Adrenal gland (tissue), 12 donors: ENCODE measurements around the gene MED20. TPM values are rescaled to one million over a fixed set of nuclear protein-coding genes. Genes with fewer than 3 reads are reported as not detected.

Experiments
- DNase-seq, 7 donors: peaks; one replicate each; pipeline ENCODE4 v3.0.0-alpha.2; 2019 to 2020
- H3K27ac ChIP-seq, 5 donors: fragments of 200-600 bp; sonication (generic) in 4 of 5; 1 replicate in 3 of 5; 2 replicates in 2 of 5; pipeline versions ENCODE4 v1.5.1 to v1.8.0; 2016 to 2020; ENCODE audit warnings: mild to moderate bottlenecking in 1 of 5
- H3K27me3 ChIP-seq: fragments of 200-600 bp; 2 replicates; pipeline ENCODE4 v1.8.0; 2021
- H3K36me3 ChIP-seq, 2 donors: fragments of 200-600 bp; replicated peaks in 1 of 2; 1 replicate in 1 of 2; 2 replicates in 1 of 2; pipeline versions ENCODE4 v1.5.1 to v1.8.0; 2018 to 2022
- H3K4me1 ChIP-seq, 2 donors: fragments of 200-600 bp; replicated peaks in 1 of 2; 1 replicate in 1 of 2; 2 replicates in 1 of 2; pipeline versions ENCODE4 v1.5.1 to v1.8.0; 2018 to 2021
- H3K4me3 ChIP-seq, 4 donors: fragments of 200-600 bp; sonication (generic) in 3 of 4; one replicate each; pipeline ENCODE4 v1.5.1; 2016 to 2018
- H3K9me3 ChIP-seq, 3 donors: fragments of 200-600 bp; sonication (generic) in 1 of 3; replicated peaks in 1 of 3; 1 replicate in 2 of 3; 2 replicates in 1 of 3; pipeline versions ENCODE4 v1.5.1 to v1.8.0; 2016 to 2021
- CTCF ChIP-seq, 6 experiments: fragments of 450-650 bp in 4 of 6; fragments of 200-600 bp in 2 of 6; sonication (generic) in 1 of 6; IDR thresholded peaks; 1 replicate in 5 of 6; 2 replicates in 1 of 6; pipeline versions ENCODE4 v1.5.1 to v1.8.0; 2016 to 2021; ENCODE audit warnings: antibody characterized with exemption in 6 of 6, mild to moderate bottlenecking in 2 of 6, moderate library complexity in 1 of 6
- POLR2A ChIP-seq, 2 donors: fragments of 450-650 bp; IDR thresholded peaks; one replicate each; pipeline ENCODE4 v1.6.1; 2017; ENCODE audit warnings: antibody characterized with exemption in 2 of 2, mild to moderate bottlenecking in 2 of 2, moderate library complexity in 1 of 2
- WGBS, 4 donors: extraction: QIAGEN DNeasy Blood & Tissue Kit in 2 of 4; methylation state at CpG; one replicate each; pipeline versions ENCODE4 v1.1.5 to v1.1.7; 2013 to 2017; 5-methylcytosine and 5-hydroxymethylcytosine counted together
- intact Hi-C, 2 donors: fragments of 100-400 bp; cut with DNase I; formaldehyde crosslinking; loops; one replicate each; pipeline versions ENCODE4 v1.14.1 to v1.15.0; 2022 to 2023
- polyA plus RNA-seq, 3 donors: library from polyadenylated mRNA; stranded (reverse); fragments of 200-250 nt in 2 of 3; fragments of 350-450 nt in 1 of 3; fragmentation: Illumina TruSeq in 1 of 3; extraction: RNeasy Lipid Tissue Mini Kit (QIAGEN cat#74804) in 1 of 3; gene quantifications; one replicate each; pipeline ENCODE4 v1.2.3, GENCODE V29; 2013 to 2014
- total RNA-seq, 9 donors: library from RNA; depleted of rRNA in 4 of 9; stranded (reverse); fragments of >200 nt in 4 of 9; fragments of 120-200 nt in 1 of 9; fragmentation: NEBNext Ultra II Directional in 1 of 9; extraction: Animal tissue kit (Norgen Biotek cat#: 25700) in 1 of 9; gene quantifications; one replicate each; pipeline versions ENCODE4 v1.1.0 to v1.2.4, GENCODE V29; 2013 to 2023
- donor health status: healthy with polysubstance abuse.
- donor health status: Bipolar disorder and iron deficiency.
- donor health status: DM: yes; HTN: yes; CAD: no.
- donor health status: DM: no; HTN: no; CAD: no.
- donor health status: DM: no; HTN: no; CAD: no.
- donor health status: DM: yes; HTN: yes; CAD: no.

The MED20 gene
- total and polyA plus RNA-seq, 12 donors = 8.2 to 36.5 (median 23.1) TPM

GRCh38 chr6:41934278-41935192 is 13.6 kb upstream of the MED20 start:
- 58 to 74% (median 69%) methylated on average over 7 of the region's 7 CpGs for WGBS, 4 donors
- no peaks in the 10 kb centered on the region for H3K9me3 ChIP-seq
- TF ChIP-seq CTCF (IDR thresholded peaks at IDR 0.05) (no peak), POLR2A (IDR thresholded peaks at IDR 0.05) (no peak)
- peaks cover 21 to 40% of the 10 kb centered on the region in 2 donors for H3K4me1 ChIP-seq
- H3K36me3 ChIP-seq = peaks cover 0 to 70% of the 10 kb centered on the region in 2 donors
- intact Hi-C loops = loop anchor here (5.0 to 10.0 kb wide), 3 partner anchors 90 to 150 kb away; partner anchors contain the start of genes PRICKLE4 (in 2 of the 2) and TOMM6 (in 2 of the 2)
- no peak for DNase-seq
- no peaks in the 10 kb centered on the region for H3K27me3 ChIP-seq
- H3K4me3 ChIP-seq = no peak overlapping the region
- peak overlapping the region in 2 of 5 donors; percentile 16 to 85 for H3K27ac ChIP-seq

- Histone ChIP-seq H3K9me3 (no peaks in the 10 kb centered on the region), H3K4me3 (no peak overlapping the region), H3K27me3 (no peaks in the 10 kb centered on the region), H3K27ac (no peak overlapping the region), H3K36me3 (peaks cover 0 to 90% of the 10 kb centered on the region in 2 donors), H3K4me1 (peaks cover 6 to 18% of the 10 kb centered on the region in 2 donors)
- TF ChIP-seq POLR2A (IDR thresholded peaks at IDR 0.05) (no peak), CTCF (IDR thresholded peaks at IDR 0.05) (no peak)
- intact Hi-C loops = loop anchor here (5.0 to 10.0 kb wide), 3 partner anchors 88 to 148 kb away; partner anchors contain the start of genes PRICKLE4 (in 2 of the 2) and TOMM6 (in 2 of the 2)
- 85 to 91% (median 87%) methylated on average over 11 to 15 of the region's 15 CpGs for WGBS, 4 donors
- no peak for DNase-seq
Observed at GRCh38 chr6:41932378-41932777, 11.4 kb upstream of the MED20 start.

GRCh38 chr6:41931792-41932191 is 10.9 kb upstream of the MED20 start:
- Histone ChIP-seq H3K4me3 (no peak overlapping the region), H3K27ac (no peak overlapping the region), H3K9me3 (no peaks in the 10 kb centered on the region), H3K27me3 (no peaks in the 10 kb centered on the region), H3K36me3 (peaks cover 0 to 89% of the 10 kb centered on the region in 2 donors), H3K4me1 (peaks cover 6 to 12% of the 10 kb centered on the region in 2 donors)
- 52 to 69% (median 60%) methylated on average over 2 of the region's 2 CpGs for WGBS, 4 donors
- intact Hi-C loops = loop anchor here (5.0 to 10.0 kb wide), 3 partner anchors 87 to 147 kb away; partner anchors contain the start of genes PRICKLE4 (in 2 of the 2) and TOMM6 (in 2 of the 2)
- DNase-seq = no peak
- TF ChIP-seq POLR2A (IDR thresholded peaks at IDR 0.05) = no peak
- TF ChIP-seq CTCF (IDR thresholded peaks at IDR 0.05) = no peak

- Histone ChIP-seq H3K9me3 (no peaks in the 10 kb centered on the region), H3K27me3 (no peaks in the 10 kb centered on the region), H3K27ac (no peak overlapping the region), H3K4me3 (no peak overlapping the region), H3K36me3 (peaks cover 0 to 81% of the 10 kb centered on the region in 2 donors), H3K4me1 (no peaks in the 10 kb centered on the region)
- WGBS, 4 donors = 74 to 86% (median 77%) methylated on average over 5 to 6 of the region's 6 CpGs
- intact Hi-C loops = loop anchor here (5.0 to 10.0 kb wide), 3 partner anchors 85 to 145 kb away; partner anchors contain the start of genes PRICKLE4 (in 2 of the 2) and TOMM6 (in 2 of the 2)
- no peak for DNase-seq
- TF ChIP-seq POLR2A (IDR thresholded peaks at IDR 0.05) (no peak), CTCF (IDR thresholded peaks at IDR 0.05) (no peak)
Observed at GRCh38 chr6:41929924-41930323, 9.0 kb upstream of the MED20 start.
